HL-60 (cell line): ENCODE measurements around the gene NFIA.

Experiments used
- DNase-seq, 2 experiments: peaks; one replicate each; pipeline ENCODE4 v3.0.0-alpha.2; 2010 to 2020; ENCODE audit warnings: low read depth in 1 of 2, low spot score in 1 of 2
- H3K27ac ChIP-seq: fragments of 250-450 bp; sonication (Bioruptor Pico); replicated peaks from 2 replicates; pipeline ENCODE4 v1.5.1; 2020; ENCODE audit warnings: mild to moderate bottlenecking, moderate library complexity
- H3K27me3 ChIP-seq: fragments of 250-450 bp; sonication (Bioruptor Pico); 2 replicates; pipeline ENCODE4 v1.5.1; 2021; ENCODE audit warnings: mild to moderate bottlenecking, moderate library complexity; ENCODE audit not compliant: insufficient read depth, poor library complexity, severe bottlenecking
- H3K4me3 ChIP-seq: replicated peaks from 2 replicates; pipeline ENCODE4 v1.5.1; 2011; ENCODE audit warnings: mild to moderate bottlenecking, control low read depth, low read length; ENCODE audit not compliant: insufficient read depth
- GABPA ChIP-seq: IDR thresholded peaks from 2 replicates; pipeline ENCODE4 v1.6.1; 2012; ENCODE audit warnings: low read depth
- POLR2AphosphoS5 ChIP-seq: IDR thresholded peaks from 2 replicates; pipeline ENCODE4 v1.6.1; 2012; ENCODE audit warnings: low read depth
- SPI1 ChIP-seq: IDR thresholded peaks from 2 replicates; pipeline ENCODE4 v1.6.1; 2012; ENCODE audit warnings: low read depth, mild to moderate bottlenecking, borderline replicate concordance
- TF ChIP-seq, protein P1 (sequence below): IDR thresholded peaks from 2 replicates; pipeline ENCODE4 v1.6.1; 2012; ENCODE audit warnings: low read depth; ENCODE audit not compliant: insufficient replicate concordance
- TF ChIP-seq, protein P2 (sequence below): IDR thresholded peaks from one replicate; pipeline ENCODE4 v1.5.1; 2011; ENCODE audit warnings: low read length, control low read depth, inconsistent platforms; ENCODE audit not compliant: insufficient read depth

The NFIA gene

DNA sequence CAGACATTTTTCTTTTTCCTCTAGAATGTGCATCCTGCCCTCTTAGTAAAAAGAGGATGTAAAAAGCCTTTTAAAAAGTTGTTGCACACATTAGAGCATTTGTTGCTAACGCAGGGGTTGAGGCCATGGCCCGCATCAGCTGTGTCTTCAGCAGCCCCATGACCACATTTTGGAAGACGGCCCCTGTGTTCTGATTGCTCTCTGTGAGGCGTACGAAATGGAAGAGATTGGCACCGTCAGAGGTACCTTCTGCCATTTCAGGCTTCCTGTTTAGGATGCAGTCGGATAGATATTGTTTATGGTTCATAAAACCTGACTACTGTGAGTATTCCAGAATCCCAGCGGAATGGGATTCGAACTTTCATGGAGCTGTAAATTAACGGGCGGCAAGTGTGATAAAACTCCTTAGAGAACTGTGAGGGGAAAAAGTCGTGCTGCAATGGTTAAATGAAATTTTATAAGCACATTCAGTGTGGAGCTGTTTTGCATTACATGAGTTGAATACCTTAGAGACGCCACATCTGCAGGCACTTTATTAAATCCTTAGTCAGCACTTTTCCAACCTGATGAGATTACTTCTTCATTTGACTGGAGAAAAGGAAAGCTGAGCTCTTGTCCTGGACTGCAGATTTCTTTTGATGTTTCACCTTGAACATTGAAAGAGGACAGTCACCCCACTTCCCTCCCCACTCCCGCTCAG, 368.7 kb downstream of the NFIA start:
- Histone ChIP-seq H3K4me3 (no peak overlapping the region), H3K27me3 (no peaks in the 10 kb centered on the region), H3K27ac (no peak overlapping the region)
- DNase-seq: no peak
- no peak for TF ChIP-seq SPI1
- TF ChIP-seq, protein P1, sequence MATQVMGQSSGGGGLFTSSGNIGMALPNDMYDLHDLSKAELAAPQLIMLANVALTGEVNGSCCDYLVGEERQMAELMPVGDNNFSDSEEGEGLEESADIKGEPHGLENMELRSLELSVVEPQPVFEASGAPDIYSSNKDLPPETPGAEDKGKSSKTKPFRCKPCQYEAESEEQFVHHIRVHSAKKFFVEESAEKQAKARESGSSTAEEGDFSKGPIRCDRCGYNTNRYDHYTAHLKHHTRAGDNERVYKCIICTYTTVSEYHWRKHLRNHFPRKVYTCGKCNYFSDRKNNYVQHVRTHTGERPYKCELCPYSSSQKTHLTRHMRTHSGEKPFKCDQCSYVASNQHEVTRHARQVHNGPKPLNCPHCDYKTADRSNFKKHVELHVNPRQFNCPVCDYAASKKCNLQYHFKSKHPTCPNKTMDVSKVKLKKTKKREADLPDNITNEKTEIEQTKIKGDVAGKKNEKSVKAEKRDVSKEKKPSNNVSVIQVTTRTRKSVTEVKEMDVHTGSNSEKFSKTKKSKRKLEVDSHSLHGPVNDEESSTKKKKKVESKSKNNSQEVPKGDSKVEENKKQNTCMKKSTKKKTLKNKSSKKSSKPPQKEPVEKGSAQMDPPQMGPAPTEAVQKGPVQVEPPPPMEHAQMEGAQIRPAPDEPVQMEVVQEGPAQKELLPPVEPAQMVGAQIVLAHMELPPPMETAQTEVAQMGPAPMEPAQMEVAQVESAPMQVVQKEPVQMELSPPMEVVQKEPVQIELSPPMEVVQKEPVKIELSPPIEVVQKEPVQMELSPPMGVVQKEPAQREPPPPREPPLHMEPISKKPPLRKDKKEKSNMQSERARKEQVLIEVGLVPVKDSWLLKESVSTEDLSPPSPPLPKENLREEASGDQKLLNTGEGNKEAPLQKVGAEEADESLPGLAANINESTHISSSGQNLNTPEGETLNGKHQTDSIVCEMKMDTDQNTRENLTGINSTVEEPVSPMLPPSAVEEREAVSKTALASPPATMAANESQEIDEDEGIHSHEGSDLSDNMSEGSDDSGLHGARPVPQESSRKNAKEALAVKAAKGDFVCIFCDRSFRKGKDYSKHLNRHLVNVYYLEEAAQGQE: no peak
- no peak for TF ChIP-seq POLR2AphosphoS5
- no peak for TF ChIP-seq GABPA
- TF ChIP-seq, protein P2, sequence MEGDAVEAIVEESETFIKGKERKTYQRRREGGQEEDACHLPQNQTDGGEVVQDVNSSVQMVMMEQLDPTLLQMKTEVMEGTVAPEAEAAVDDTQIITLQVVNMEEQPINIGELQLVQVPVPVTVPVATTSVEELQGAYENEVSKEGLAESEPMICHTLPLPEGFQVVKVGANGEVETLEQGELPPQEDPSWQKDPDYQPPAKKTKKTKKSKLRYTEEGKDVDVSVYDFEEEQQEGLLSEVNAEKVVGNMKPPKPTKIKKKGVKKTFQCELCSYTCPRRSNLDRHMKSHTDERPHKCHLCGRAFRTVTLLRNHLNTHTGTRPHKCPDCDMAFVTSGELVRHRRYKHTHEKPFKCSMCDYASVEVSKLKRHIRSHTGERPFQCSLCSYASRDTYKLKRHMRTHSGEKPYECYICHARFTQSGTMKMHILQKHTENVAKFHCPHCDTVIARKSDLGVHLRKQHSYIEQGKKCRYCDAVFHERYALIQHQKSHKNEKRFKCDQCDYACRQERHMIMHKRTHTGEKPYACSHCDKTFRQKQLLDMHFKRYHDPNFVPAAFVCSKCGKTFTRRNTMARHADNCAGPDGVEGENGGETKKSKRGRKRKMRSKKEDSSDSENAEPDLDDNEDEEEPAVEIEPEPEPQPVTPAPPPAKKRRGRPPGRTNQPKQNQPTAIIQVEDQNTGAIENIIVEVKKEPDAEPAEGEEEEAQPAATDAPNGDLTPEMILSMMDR: no peak

DNA sequence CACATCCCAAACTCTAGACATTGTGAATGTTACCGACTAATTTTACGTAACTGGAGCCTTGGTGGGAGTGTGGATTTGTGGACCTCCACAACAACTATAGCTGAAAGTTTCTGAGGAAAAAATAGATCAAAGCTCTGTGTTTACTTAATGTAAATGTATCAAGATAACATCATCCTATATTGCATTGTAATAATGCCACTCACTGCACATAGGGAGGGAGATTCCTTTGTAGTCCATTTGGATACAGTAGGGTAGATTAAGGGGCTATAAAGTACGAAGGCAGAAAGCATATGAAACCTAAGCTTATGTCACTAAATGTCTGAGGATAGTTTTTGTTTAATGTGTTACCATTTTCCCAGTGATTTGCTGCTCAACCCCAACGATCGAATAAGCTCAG, 369.2 kb downstream of the NFIA start:
- no peak for DNase-seq
- TF ChIP-seq POLR2AphosphoS5 (no peak), GABPA (no peak), SPI1 (no peak)
- TF ChIP-seq, protein P1: no peak
- TF ChIP-seq, protein P2: no peak
- H3K27me3 ChIP-seq: no peaks in the 10 kb centered on the region
- H3K27ac ChIP-seq: no peak overlapping the region
- no peak overlapping the region for H3K4me3 ChIP-seq

DNA sequence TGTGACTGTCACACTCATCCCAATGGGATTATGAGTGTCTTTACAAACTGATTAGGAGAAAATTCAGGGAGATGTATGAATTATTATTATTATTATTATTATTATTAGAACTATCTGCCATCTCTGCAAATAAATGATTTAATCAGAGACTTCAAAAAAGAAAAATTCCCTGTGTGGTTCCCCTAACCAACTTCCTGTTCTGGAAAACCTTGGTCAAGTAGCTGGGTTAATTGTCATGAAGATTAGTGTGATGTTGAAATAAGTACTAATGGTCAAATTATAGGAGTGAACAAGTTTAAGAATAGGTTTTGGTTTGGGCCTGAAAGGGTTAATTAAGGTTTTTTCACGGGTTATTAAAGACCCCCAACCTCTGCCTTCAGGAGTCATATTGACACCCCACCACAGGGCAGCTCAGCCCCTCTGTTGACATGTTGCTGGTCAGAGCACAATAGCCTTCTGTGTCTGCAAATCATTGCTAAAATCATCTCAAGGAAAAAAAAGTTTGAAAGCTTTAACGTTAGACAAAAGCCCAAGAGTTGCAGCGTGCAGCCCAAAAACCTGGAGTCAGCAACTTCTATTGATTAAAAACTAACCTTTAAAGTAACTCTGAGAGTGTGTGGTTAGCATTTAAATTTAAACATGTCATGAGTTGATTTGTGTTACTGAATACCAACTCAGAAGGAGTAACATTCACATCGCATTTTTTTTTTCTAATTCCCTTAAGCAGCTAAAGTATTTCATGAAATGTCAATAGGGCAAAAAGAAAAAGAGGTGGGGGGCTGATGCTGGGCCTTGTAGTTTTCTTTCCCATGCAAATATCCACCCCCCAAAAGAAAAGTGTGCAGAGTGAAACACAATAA, 370.0 kb downstream of the NFIA start:
- H3K4me3 ChIP-seq: no peak overlapping the region
- H3K27ac ChIP-seq: no peak overlapping the region
- DNase-seq: no peak
- TF ChIP-seq POLR2AphosphoS5 (no peak), SPI1 (no peak), GABPA (no peak)
- TF ChIP-seq, protein P2: no peak
- TF ChIP-seq, protein P1: no peak
- H3K27me3 ChIP-seq: no peaks in the 10 kb centered on the region
